RCC 7860 (cell line): Measurements from ENCODE around the gene ZNF385D.

Source experiments
- DNase-seq: peaks from one replicate; pipeline ENCODE4 v3.0.0-alpha.2; 2015; ENCODE audit warnings: low spot score
- FAIRE-seq: peaks from 2 replicates; lab custom pipeline; 2012; peaks lifted over from hg19 to GRCh38; lab: Jason Lieb, UNC

ZNF385D gene, protein sequence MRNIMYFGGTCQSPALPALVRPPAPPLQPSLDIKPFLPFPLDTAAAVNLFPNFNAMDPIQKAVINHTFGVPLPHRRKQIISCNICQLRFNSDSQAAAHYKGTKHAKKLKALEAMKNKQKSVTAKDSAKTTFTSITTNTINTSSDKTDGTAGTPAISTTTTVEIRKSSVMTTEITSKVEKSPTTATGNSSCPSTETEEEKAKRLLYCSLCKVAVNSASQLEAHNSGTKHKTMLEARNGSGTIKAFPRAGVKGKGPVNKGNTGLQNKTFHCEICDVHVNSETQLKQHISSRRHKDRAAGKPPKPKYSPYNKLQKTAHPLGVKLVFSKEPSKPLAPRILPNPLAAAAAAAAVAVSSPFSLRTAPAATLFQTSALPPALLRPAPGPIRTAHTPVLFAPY

DNA sequence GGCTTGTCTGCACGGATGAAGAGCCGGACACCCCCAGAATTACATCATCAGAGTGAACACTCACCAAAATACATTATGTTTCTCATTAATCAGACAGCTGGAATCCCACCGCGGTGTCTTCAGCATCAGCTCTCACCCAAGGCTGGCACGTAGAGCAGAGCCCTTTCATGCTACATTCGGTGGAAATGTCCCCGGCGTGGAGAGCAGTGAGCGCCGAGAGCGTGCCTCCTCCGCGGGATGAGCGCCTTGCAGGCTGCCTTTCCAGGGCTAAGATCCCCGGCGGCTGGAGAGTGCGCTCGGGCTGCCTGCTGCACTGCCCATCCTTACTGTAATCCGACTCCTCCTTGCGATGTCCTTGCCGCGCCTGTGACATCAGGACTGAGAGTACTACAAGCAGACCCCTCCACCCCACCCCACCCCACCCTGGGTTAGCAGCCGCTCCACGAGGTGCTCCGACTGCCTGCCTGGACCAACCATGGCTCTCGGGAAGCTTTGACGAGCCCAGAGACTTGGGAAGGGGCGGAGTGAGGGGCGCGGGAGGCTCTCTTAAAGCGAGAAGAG lies at the start of gene ZNF385D:
Gene ZNF385D (minus strand): TSS at position 380 of the 561 bp plus-strand sequence. CDS start 294 bp downstream, at position 86.
- DNase-seq, result peak; percentile 7
- no peak for FAIRE-seq

DNA sequence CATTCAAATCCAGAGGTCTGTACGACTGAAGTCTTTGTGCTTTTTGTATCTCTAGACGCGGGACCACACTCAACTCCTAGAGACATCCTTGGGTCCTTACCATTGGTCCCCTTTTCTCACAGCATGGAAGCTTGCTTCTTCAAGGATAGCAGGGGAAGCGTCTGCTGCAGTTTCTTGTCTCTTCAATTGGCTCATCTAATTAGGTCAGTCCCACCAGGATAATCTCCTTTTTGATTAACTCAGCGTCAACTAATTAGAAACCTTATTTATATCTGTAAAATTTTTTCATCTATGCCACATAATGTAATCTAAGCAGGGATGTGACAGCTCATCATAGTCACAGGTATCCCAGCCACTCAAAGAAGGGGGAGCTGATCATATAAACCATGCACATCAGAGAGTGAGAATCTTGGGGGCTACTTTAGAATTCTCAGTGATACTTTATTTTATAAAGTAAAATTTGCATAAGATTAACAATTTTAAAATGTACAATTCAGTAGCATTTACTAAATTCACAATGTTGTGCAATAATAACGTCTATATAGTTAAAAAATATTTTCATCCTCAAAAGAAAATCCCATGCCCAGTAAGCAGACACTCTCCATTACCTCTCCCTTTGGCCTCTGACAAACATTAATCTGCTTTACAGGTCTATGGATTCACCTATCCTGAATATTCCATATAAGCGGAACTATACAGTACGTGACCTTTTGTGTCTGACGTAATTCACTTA lies 47.5 kb upstream of the ZNF385D start:
- FAIRE-seq, result no peak
- no peak for DNase-seq

DNA sequence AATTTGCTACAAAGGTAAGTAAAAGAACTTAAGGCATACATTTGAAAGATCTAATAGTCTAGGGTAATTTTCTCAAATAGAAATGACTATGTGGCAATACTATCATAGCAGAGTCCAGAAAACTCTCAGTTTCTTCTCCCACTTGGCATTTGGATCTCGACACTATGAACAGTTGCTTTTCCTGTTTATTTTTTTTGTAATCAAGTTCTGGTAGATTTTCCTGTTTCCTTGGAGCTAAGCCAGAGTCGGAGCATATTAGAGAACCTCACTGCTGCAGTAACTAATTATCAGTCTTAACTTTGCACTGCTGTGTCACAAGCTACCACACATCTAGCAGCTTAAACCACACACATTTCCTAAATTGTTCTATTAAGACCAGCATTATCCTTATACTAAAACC lies 44.9 kb upstream of the ZNF385D start:
- DNase-seq (no peak), FAIRE-seq (no peak)

DNA sequence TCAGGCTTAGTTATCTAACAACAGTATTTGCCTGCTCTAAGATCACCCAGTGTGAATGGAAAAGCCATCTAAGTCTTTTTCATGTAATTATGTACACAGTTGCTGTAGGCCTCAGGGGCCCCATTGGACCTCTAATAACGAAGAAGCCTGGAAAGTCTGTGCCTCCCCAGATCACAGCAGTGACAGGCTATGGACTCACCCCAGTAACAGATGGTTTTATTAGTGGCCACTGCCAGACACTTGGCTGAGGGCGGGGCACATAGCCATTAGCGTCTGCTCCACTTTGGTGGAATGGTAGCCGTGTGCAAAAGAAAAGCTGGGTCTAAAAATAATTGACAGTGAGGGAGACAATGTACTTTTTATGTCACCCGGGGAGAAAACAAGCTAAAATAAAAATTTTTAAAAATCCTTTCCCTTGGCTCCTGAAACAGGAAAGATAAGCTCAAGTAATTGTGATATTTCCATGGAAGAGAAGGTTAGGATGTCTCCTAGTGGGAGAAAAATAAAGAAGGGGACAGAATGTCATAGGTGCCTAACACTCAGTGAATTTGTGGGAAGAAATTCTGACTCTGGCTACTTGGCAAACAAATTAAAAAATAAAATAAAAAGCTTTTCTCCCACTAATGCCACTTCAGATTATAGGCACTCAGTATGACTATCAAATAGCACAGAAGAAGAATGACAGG lies 44.3 kb upstream of the ZNF385D start:
- no peak for FAIRE-seq
- no peak for DNase-seq

DNA sequence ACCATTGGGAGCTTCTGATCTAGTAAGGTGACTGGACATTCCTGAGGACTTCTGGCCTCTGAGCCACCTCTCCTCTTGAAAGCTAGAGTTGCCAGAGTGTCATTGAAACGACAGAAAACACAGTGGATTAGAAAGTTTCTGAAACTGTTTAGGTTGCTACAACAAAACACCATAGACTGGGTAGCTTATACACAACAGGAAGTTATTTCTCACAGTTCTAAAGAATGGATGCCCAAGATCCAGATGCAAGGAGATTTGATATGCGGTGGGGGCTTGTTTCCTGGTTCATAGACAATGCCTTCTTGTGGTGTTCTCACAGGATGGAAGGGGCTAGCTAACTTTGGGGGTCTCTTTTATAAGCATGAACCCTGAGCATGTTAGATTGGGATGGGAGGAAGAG lies 43.3 kb upstream of the ZNF385D start:
- no peak for FAIRE-seq
- no peak for DNase-seq

DNA sequence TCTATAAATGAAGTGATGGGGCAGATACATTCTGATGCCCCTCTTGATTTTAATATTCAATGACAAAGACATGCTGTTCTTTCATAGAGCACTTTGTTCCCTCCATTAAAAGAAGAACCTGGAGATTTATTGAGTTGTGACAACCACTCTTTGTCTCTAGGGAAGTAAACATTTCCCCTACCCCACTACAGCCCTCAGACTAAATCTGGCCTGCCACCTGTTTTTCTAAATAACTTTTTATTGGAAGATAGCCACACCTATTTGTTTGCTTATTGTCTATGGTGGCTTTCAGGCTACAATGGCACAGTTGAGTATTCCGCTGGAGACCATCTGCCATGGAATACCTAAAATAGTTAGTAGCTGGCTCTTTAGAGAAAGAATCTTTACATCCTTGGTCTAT lies 41.2 kb upstream of the ZNF385D start:
- FAIRE-seq (no peak), DNase-seq (no peak)

DNA sequence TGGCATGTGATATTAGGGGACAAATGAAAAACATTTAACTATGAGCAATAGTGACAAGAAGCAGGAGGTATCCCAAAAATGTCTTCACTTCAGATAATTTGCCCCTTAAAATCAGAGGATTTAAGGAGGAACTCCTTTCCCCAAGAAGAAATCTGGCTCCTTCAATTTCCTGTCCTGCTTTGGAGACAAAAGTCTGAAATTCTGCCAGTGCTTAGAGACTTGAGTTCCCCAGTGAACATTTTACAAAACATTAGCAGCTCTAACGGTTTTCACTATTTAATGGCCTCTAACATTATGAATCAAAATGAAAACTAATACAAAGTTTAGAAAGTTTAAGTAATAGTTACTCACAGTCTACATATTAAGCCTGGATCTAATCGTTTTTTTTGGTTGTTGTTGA lies 40.3 kb upstream of the ZNF385D start:
- FAIRE-seq, result no peak
- no peak for DNase-seq

DNA sequence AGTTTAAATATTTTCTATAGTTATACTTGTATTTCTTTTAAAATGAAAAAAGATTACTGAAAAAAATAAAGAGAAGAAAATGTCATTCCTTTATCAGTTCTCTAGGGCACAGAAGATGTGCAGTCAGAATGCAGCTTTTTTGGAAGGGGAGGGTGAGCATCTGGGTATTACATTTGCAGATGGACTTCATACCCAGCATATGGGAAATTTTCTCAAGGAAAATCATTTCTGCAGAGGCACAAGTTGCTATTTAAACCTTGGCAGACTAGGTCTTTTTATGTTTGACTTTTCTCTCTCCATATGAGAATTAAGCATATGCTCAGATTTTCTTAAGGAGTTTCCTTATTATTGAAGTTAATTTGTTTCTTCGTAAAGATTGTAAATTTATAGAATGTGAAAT lies 39.5 kb upstream of the ZNF385D start:
- FAIRE-seq, result no peak
- DNase-seq, result no peak

DNA sequence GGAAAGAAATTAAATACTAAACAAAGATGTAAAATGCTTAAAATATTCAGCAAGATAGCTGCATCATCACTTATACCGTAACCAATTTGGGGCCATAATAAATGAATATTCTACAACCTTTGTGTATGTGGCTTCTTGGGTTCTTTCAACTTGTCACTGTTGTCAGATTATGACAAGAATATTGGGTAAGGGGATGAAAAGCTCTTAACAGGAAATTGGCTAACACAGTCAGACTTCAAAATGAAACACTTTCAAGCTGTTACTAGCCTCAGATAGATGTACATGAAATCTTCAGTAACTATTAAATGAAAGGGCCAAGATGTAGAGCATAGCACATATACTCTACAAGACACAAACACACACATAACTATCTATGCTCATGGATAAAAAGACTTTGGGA lies 38.7 kb upstream of the ZNF385D start:
- no peak for FAIRE-seq
- no peak for DNase-seq

DNA sequence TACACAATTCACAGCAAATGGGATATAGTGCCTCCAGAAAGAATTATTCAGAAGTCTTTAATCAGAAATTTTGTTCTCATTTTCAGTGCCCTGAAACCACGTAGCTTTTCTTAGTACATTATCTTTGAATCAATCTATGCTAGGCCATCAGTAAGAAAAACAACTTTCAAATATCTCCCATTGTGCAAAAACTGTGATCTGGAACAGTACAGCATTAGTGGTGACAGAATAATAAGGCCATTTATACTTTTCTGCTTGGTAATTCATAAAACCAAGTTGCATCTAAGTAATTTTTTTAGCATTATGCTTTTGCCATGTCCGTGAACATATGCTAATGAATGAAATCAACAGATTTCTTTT lies 35.4 kb upstream of the ZNF385D start:
- no peak for DNase-seq
- no peak for FAIRE-seq

DNA sequence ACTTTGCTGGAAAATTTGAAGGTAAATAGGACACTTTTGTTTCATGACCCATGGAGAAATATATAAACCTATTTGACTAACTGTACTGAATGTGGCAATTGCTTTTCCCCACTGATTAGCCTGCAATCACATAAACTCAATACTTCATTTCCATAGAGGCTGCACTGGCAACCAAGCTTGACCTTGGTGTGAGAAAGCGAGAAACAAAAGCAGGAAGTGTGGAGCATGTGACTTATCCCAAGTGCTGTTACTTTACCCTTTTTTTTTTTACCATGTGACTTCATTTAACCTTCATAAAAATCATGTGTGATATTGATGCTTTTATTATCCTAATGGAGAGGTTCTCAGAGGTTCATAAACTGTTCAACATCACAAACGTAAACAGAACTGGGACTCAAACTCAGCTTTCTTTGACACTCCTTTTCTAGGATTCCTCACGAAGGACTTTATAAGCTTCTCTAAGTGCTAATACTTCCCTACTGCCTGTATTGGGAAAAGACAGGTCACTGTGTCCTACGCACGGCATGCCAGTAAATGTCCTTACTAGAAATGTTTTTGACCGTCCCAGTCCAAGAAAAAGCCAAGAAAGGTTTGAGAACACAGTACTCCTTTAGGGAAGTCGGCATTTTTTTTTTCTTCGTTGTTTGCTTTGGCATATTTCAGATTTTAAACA lies 34.9 kb upstream of the ZNF385D start:
- no peak for FAIRE-seq
- no peak for DNase-seq

DNA sequence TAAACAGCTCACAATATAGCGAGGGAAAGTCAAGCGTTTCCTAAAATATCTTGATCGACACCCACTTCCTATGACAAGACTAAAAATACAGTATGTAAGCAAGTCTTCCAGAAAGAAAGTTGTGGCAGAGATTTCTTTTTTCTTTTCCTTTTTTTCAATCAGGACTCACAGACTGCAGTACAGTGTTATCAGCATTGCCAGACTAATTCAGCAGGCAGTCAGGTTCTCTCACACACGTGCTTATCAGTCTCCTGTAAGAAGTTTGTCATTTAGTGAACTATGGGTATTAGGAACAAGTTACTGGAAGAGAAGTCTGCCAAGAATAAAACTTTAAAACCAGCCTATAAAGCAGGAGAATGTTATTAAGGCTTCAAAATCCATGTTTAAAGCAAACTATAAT lies 32.8 kb upstream of the ZNF385D start:
- FAIRE-seq (no peak), DNase-seq (no peak)

DNA sequence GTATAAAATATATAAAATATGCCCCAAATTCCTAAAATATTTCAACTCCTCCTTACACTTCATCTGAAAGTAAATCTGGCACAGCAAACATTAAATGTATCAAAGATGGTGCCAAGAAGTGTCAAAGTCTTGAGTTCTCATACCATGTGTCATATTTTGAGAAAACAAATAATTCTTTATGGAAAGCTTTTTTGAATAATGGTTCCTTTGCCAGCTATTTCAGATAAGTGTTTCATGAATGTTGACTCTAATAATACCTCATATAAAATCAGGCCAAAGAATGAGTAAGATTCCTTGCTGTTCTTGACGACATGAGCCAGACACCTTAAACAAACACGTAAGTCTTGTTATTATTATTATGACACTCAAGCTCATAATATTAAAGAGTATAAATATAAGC lies 30.3 kb upstream of the ZNF385D start:
- FAIRE-seq (no peak), DNase-seq (no peak)

DNA sequence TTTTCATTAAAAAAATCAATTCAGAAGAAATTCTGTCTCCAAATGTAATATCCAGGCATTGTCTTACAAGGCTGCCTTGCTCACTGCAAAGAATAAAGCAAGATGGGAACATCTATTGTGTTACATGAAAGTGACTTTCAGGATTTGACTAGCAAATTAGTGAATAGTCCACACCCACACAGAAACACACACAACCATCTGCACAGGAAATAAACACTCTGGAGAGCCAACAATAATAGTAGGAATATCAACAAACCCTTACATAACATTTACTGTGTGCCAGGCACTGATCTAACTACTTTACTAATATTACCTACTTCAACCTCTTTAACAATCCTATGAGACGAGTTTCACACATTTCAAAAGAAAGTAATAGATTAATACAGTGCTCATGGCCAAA lies 28.9 kb upstream of the ZNF385D start:
- DNase-seq, result no peak
- no peak for FAIRE-seq

DNA sequence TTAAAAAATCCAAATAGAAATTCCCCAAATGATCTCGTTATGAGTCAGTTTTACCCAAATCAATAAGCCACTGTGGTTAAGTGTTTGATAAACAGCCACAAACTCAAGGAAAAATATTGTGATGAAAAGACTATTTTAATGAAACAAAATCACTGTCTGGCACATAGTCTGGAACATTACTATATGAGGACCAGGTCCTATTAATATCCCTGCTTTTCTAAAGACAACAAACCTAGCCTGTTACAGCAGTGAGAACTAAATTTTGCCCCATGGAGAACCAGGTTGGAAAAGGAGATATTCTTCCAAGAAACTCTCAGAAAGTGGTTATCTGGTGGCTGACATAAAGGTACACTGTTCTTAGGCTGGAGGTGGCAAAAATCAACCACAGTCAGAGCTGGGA lies 27.7 kb upstream of the ZNF385D start:
- DNase-seq, result no peak

DNA sequence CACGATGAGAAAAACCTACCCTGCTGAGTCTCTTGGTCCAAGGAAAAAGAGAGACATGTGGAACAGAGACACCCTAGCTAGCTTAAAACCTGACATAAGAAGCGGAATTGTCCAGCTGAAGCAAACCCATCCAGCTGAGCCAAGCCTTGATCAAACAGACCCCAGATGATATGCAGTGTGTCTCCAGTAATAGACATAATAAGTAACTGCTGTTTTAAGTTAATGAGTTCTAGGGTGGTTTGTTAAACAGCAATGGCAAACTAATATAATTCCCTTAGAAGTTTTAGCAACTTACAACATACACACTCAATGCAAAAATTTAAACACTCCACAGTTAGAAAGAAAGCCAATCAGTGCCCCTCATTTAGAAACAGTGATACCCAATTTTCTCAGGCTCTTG lies 26.8 kb upstream of the ZNF385D start:
- FAIRE-seq, result no peak

More for the DNA sequence above, 27.7 kb upstream of the ZNF385D start:
- no peak for FAIRE-seq

DNA sequence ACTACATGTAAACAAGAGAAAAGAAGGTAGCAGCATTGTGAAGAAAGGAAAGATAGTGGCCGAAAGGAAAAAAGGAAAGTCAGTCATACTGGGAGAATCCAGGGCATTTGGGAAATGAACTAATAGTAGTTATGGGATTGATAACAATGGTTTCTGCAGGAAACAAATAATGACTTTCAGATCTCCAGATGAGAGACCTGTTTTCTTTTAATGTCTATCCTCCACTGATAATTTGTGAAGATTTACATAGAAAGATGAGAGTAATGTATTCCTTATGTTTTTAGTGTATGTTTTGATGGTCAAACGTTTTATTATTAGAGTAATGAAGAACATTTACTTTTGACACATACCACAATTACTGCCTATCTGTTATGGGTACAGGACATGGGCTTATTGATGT lies 15.0 kb upstream of the ZNF385D start:
- FAIRE-seq, result no peak
- DNase-seq, result no peak

More for the DNA sequence above, 26.8 kb upstream of the ZNF385D start:
- no peak for DNase-seq

DNA sequence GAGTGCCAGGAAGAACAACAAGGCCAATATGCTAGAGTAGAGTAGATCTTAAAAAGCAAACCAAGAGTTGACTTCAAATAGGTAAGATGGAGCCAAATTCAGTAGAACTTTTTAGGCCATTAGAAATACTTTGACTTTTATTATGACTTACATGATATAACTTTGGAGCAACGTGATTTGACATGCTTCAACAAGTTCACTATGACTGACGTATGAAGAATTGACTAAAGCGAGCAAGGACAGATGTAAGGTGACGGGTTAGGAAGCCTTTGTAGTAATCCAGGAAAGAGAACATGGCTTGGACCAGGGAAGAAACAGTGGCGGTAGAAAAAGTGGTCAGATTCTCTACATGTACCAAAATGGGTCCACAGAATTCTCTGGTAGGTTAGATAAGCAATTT lies 4.9 kb upstream of the ZNF385D start:
- FAIRE-seq (no peak), DNase-seq (no peak)

DNA sequence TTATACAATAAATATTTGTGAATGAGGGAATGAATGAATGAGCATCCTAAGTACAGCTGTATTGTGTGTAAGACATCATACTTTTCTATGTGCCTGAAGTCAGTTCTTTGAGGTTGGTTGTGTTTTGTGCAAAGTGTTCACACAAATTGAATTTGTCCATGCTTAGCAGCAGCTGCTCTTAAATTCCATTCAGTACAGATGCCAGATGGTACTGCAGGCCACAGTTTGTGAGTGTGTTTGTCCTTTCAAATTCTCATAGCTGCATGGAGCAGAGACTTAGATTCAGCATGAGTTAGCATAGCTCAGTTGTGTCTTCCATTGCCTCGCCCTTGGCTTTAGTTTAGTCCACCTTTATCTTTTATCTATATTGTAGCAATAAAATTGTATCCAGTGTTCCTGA lies 3.8 kb upstream of the ZNF385D start:
- DNase-seq, result no peak
- FAIRE-seq, result no peak

DNA sequence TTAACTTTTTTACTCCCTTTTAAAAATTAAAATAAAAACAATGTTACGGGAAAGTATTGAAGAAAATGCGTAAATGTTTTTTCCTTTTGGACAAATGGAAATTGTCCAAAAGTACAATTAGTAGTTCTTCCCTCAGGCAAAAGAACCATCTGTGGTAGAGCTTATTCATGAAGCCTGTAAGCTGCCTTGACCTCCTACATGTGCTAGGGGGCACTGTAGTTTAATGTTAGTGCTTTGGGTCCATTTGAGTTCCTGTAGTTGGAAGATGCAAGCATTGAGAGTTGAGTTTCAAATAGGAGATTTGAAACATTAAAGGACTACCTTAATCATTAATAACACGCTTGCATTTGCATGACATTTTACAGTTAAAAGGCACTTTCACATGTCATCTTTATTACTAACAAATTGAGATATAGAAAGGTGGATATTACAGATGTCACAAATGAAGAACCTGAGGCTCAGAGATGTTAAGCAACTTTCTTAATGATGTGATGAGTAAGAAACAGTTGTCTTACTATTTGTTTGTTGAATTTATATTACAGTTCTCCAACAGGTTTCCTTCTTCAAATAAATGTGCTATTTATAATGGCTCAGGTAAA lies 1.8 kb upstream of the ZNF385D start:
- no peak for FAIRE-seq
- peak; percentile 10 for DNase-seq

DNA sequence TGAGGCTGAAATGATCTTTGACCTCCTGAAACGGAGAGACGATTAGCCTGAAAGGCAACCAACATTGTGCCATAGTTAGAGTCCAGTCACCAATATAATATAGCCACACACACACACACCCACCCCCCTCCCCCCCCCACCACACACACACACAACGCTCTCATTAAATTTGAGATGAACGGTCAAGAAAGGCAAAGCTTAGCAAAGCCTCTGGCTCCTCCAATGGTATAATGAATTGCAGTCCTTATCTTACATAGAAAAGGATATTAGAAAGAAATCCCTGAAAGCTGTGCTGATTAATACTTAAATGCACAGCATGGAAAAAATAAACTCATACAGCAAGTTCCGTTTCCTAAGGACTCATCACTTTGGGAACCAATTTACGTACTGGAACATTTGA lies 876 bp upstream of the ZNF385D start:
- DNase-seq (no peak), FAIRE-seq (no peak)
